Stomach (tissue), 9 donors: ENCODE results near the gene ZNF780B. TPM values are rescaled to one million over a fixed set of nuclear protein-coding genes. Genes with fewer than 3 reads are reported as not detected.
A peak's percentile ranks its signal among the peaks of the same experiment; 100 is the strongest.

ENCODE experiments used
- DNase-seq, 2 donors: peaks; one replicate each; pipeline versions ENCODE4 v3.0.0 to v3.0.0-alpha.2; 2013 to 2019
- H3K27ac ChIP-seq, 5 donors: fragments of 200-600 bp in 4 of 5; sonication (generic) in 4 of 5; one replicate each; pipeline ENCODE4 v1.5.1; 2013 to 2019; ENCODE audit warnings: mild to moderate bottlenecking in 1 of 5, moderate library complexity in 1 of 5
- H3K27me3 ChIP-seq, 3 donors: fragments of 200-600 bp; sonication (generic); one replicate each; pipeline ENCODE4 v1.5.1; 2017 to 2019; ENCODE audit warnings: mixed run types in 1 of 3
- H3K36me3 ChIP-seq, 4 donors: fragments of 200-600 bp; sonication (generic); 1 replicate in 3 of 4; 2 replicates in 1 of 4; pipeline ENCODE4 v1.5.1; 2016 to 2019
- H3K4me1 ChIP-seq, 4 donors: fragments of 200-600 bp; sonication (generic); one replicate each; pipeline ENCODE4 v1.5.1; 2016 to 2019
- H3K4me3 ChIP-seq, 4 donors: fragments of 200-600 bp; sonication (generic) in 3 of 4; one replicate each; pipeline ENCODE4 v1.5.1; 2016 to 2019; ENCODE audit warnings: mild to moderate bottlenecking in 1 of 4
- H3K9me3 ChIP-seq, 4 donors: fragments of 200-600 bp; sonication (generic); one replicate each; pipeline ENCODE4 v1.5.1; 2016 to 2019
- CTCF ChIP-seq, 7 experiments: fragments of 450-650 bp in 4 of 7; fragments of 200-600 bp in 3 of 7; sonication (generic) in 3 of 7; IDR thresholded peaks; one replicate each; pipeline ENCODE4 v1.5.1; 2016 to 2019; ENCODE audit warnings: antibody characterized with exemption in 7 of 7, control low read depth in 2 of 7, mild to moderate bottlenecking in 1 of 7
- EP300 ChIP-seq: sonication (generic); formaldehyde crosslinking; IDR thresholded peaks from one replicate; pipeline ENCODE4 v1.6.1; 2017; ENCODE audit warnings: antibody characterized with exemption
- POLR2A ChIP-seq, 4 donors: fragments of 450-650 bp; IDR thresholded peaks; one replicate each; pipeline ENCODE4 v1.6.1; 2016; ENCODE audit warnings: antibody characterized with exemption in 4 of 4, control low read depth in 2 of 4, mild to moderate bottlenecking in 1 of 4, moderate library complexity in 1 of 4
- POLR2AphosphoS5 ChIP-seq, 3 donors: sonication (generic); formaldehyde crosslinking; IDR thresholded peaks; one replicate each; pipeline ENCODE4 v1.6.1; 2016; ENCODE audit warnings: antibody characterized with exemption in 3 of 3
- WGBS, 5 donors: extraction: QIAGEN DNeasy Blood & Tissue Kit in 3 of 5; methylation state at CpG; one replicate each; pipeline versions ENCODE4 v1.1.5 to v1.1.7; 2013 to 2018; 5-methylcytosine and 5-hydroxymethylcytosine counted together
- intact Hi-C: fragments of 100-400 bp; cut with DNase I; formaldehyde crosslinking; loops from one replicate; pipeline ENCODE4 v1.15.1; 2023; ENCODE audit warnings: low total_unique reads
- polyA plus RNA-seq, 3 donors: library from polyadenylated mRNA; stranded (reverse); fragments of 200-250 nt; gene quantifications; one replicate each; pipeline ENCODE4 v1.2.3, GENCODE V29; 2013
- total RNA-seq, 5 donors: library from RNA; depleted of rRNA; stranded (reverse); fragments of >200 nt; gene quantifications; one replicate each; pipeline versions ENCODE4 v1.1.0 to v1.2.3, GENCODE V29; 2014 to 2016
- donor health status: healthy with polysubstance abuse.
- donor health status: Bipolar disorder and iron deficiency.
- donor health status: healthy.

ZNF780B gene
- total and polyA plus RNA-seq, 8 donors: 2.7 to 73.9 (median 6.8) TPM

GRCh38 chr19:40093416-40093815 is 37.4 kb upstream of the ZNF780B start:
- 87 to 95% (median 92%) methylated on average over 1 of the region's 1 CpG for WGBS, 5 donors
- no peak overlapping the region for H3K27ac ChIP-seq

DNA sequence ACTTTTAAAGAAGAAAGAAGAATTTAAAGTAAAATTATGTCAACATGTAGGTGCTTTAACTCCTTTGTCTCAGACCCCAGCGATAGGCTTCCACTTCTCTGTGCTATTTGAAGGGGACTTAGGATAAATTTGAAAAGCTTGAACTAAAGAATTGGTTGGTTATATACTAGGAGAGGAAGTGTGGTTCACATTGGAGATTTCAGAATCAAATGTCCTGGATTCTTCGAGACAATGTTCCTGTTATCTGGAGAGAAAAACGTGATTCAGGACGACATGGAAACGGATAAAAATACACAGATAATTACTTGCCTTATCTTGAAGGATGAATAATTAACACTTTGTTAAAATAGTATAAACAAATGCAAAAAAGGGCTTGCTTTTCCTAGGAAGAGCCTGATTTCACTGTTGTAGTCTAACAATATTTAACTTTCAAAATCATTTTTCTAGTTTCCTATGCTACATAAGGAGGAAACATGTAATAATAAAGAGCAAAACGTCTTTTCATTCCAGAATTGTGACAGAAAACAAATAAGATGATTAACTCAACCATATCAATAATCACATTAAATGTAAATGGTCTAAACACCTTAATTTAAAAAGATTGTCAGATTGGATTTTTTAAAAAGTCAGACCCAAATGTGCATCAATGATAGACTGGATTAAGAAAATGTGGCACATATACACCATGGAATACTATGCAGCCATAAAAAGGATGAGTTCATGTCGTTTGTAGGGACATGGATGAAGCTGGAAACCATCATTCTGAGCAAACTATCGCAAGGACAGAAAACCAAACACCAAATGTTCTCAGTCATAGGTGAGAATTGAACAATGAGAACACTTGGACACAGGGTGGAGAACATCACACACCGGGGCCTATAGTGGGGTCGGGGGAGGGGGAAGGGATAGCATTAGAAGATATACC is 35.4 kb upstream of the ZNF780B start:
- WGBS, 5 donors: 42 to 43% (median 42%) methylated on average over 10 of the region's 10 CpGs
- intact Hi-C loops: no loop called here
- H3K9me3 ChIP-seq: peaks cover 0 to 6% (median 0%) of the 10 kb centered on the region in 4 donors

More at GRCh38 chr19:40093416-40093815, 37.4 kb upstream of the ZNF780B start:
- no peak for DNase-seq
- Histone ChIP-seq H3K27me3 (peaks cover 0 to 34% (median 5%) of the 10 kb centered on the region in 3 donors), H3K36me3 (no peaks in the 10 kb centered on the region), H3K9me3 (peaks cover 0 to 6% (median 0%) of the 10 kb centered on the region in 4 donors), H3K4me3 (no peak overlapping the region), H3K4me1 (peaks cover 8 to 25% (median 18%) of the 10 kb centered on the region in 4 donors)
- intact Hi-C loops: no loop called here
- TF ChIP-seq CTCF (IDR thresholded peaks at IDR 0.05) (no peak), EP300 (no peak), POLR2AphosphoS5 (IDR thresholded peaks at IDR 0.05) (no peak), POLR2A (IDR thresholded peaks at IDR 0.05) (no peak)

GRCh38 chr19:40090241-40091204 is 34.5 kb upstream of the ZNF780B start, which contains the start of gene ZNF780A:
Gene ZNF780A, minus strand, starts transcription at chr19:40090943. Its CDS starts 6,190 bp downstream, at chr19:40084753.
- Histone ChIP-seq H3K27me3 (peaks cover 0 to 8% (median 0%) of the 10 kb centered on the region in 3 donors), H3K4me3 (peak within 1 kb of the TSS; percentile 72 to 81 (median 76)), H3K9me3 (no peaks in the 10 kb centered on the region), H3K4me1 (peaks cover 8 to 32% (median 21%) of the 10 kb centered on the region in 4 donors), H3K36me3 (no peaks in the 10 kb centered on the region), H3K27ac (peak within 1 kb of the TSS; percentile 73 to 94 (median 90))
- TF ChIP-seq POLR2A (IDR thresholded peaks at IDR 0.05) (no peak), EP300 (no peak), POLR2AphosphoS5 (IDR thresholded peaks at IDR 0.05) (peak; percentile 60 to 81 (median 71))
- intact Hi-C loops: no loop called here
- DNase-seq: peak; percentile 76 to 93
- 0 to 1% (median 1%) methylated on average over 35 to 47 of the region's 47 CpGs for WGBS, 5 donors

More for the DNA sequence above, 35.4 kb upstream of the ZNF780B start:
- no peak for DNase-seq
- TF ChIP-seq EP300 (no peak), CTCF (IDR thresholded peaks at IDR 0.05) (no peak), POLR2AphosphoS5 (IDR thresholded peaks at IDR 0.05) (no peak), POLR2A (IDR thresholded peaks at IDR 0.05) (no peak)
- peak overlapping the region in 4 of 5 donors; percentile 88 to 94 (median 91) for H3K27ac ChIP-seq
- H3K4me3 ChIP-seq: peak overlapping the region; percentile 72 to 81 (median 76)
- H3K4me1 ChIP-seq: peaks cover 8 to 32% (median 21%) of the 10 kb centered on the region in 4 donors
- peaks cover 0 to 15% (median 2%) of the 10 kb centered on the region in 3 donors for H3K27me3 ChIP-seq
- H3K36me3 ChIP-seq: no peaks in the 10 kb centered on the region

DNA sequence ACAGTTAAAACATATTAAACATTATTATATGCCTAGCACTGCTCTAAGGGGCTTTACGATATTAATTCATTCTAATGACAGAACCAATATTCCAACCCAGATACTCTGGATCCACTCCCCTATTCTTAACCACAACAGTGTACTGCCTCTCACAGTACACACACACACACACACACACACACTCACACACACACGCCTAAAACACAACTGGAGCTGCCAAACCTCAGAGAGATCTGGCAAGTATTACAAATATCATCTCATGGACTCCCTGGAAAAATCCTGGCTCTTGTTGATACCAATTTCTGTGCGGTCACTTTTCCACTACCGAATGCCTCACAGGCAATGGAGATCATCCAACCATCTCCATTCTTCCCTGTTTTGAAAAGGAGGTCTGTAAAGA is 33.4 kb upstream of the ZNF780B start:
- Histone ChIP-seq H3K4me1 (peaks cover 8 to 32% (median 21%) of the 10 kb centered on the region in 4 donors), H3K27ac (peak overlapping the region in 3 of 5 donors; percentile 90 to 94 (median 92))
- intact Hi-C loops: no loop called here

More for the DNA sequence above, 33.4 kb upstream of the ZNF780B start:
- Histone ChIP-seq H3K36me3 (peaks cover 0 to 8% (median 6%) of the 10 kb centered on the region in 4 donors), H3K27me3 (no peaks in the 10 kb centered on the region), H3K4me3 (peak overlapping the region; percentile 72 to 81 (median 76)), H3K9me3 (no peaks in the 10 kb centered on the region)
- no peak for TF ChIP-seq POLR2A (IDR thresholded peaks at IDR 0.05)
- no peak for TF ChIP-seq EP300
- TF ChIP-seq CTCF (IDR thresholded peaks at IDR 0.05): no peak
- no peak for TF ChIP-seq POLR2AphosphoS5 (IDR thresholded peaks at IDR 0.05)
- DNase-seq: peak in 1 of 2 donors; percentile 18
- 57 to 68% (median 62%) methylated on average over 4 of the region's 4 CpGs for WGBS, 5 donors
